GM12878 (cell line): ENCODE measurements around the gene OTUD5.

Experiments used
- BRCA1 ChIP-seq: IDR thresholded peaks from 2 replicates; pipeline ENCODE4 v1.6.1; 2011; ENCODE audit warnings: low read depth, low read length, improper control_type of control experiment
- EZH2 ChIP-seq: IDR thresholded peaks from 2 replicates; pipeline ENCODE4 v1.6.1; 2012; ENCODE audit warnings: low read depth, mild to moderate bottlenecking, control low read depth, inconsistent platforms, low read length, borderline replicate concordance; ENCODE audit not compliant: control insufficient read depth
- TF ChIP-seq, protein P1 (sequence below), 3 experiments: IDR thresholded peaks in 2 of 3; conservative IDR thresholded peaks in 1 of 3; 2 replicates each; pipeline ENCODE4 v1.5.1; 2011; ENCODE audit warnings: low read depth in 3 of 3, low read length in 3 of 3, mild to moderate bottlenecking in 3 of 3, control low read depth in 2 of 3, moderate library complexity in 2 of 3, inconsistent platforms in 1 of 3, mixed read lengths in 1 of 3; ENCODE audit not compliant: control insufficient read depth in 2 of 3, insufficient read depth in 1 of 3; ENCODE audit errors: extremely low read depth in 1 of 3

DNA sequence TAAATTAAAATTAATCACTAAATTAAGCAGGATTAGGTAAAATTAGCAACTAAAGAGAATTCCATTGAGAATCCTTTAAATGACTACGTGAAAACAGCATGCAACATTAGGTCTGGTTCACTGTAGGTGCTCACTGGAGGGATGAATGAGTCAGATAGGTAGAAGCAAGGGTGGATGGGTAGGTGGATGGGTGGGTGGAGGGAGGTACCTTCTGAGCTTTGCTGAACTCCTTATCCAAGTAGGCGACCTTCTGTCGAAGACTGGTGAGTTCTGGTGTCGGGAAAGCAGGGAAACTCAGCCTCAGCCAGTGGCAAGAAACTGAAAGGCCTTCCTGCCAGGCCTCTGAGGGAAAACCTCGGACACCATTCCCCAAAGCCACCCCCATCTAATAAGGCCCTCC lies 41.6 kb upstream of the OTUD5 start:
- TF ChIP-seq BRCA1: no peak
- TF ChIP-seq, protein P1, sequence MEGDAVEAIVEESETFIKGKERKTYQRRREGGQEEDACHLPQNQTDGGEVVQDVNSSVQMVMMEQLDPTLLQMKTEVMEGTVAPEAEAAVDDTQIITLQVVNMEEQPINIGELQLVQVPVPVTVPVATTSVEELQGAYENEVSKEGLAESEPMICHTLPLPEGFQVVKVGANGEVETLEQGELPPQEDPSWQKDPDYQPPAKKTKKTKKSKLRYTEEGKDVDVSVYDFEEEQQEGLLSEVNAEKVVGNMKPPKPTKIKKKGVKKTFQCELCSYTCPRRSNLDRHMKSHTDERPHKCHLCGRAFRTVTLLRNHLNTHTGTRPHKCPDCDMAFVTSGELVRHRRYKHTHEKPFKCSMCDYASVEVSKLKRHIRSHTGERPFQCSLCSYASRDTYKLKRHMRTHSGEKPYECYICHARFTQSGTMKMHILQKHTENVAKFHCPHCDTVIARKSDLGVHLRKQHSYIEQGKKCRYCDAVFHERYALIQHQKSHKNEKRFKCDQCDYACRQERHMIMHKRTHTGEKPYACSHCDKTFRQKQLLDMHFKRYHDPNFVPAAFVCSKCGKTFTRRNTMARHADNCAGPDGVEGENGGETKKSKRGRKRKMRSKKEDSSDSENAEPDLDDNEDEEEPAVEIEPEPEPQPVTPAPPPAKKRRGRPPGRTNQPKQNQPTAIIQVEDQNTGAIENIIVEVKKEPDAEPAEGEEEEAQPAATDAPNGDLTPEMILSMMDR (IDR thresholded peaks at IDR 0.05 in 2 of 3, conservative IDR thresholded peaks at IDR 0.05 in 1 of 3; ENCODE audit: control insufficient read depth in 2 of 3, extremely low read depth in 1 of 3, insufficient read depth in 1 of 3, low read depth in 3 of 3, low read length in 3 of 3): no peak
- TF ChIP-seq EZH2: no peak
